Mucosa of descending colon (tissue), 3 donors: ENCODE data around the gene TBL1XR1. TPM values are rescaled to one million over a fixed set of nuclear protein-coding genes. Genes with fewer than 3 reads are reported as not detected.

Experiments used
- ATAC-seq: fragments of 200-7000 bp; cut with Tn5 transposase; one replicate; pipeline ENCODE4 v1.9.1; 2020; ENCODE audit warnings: mild to moderate bottlenecking, moderate library complexity
- DNase-seq, 3 donors: peaks; one replicate each; pipeline ENCODE4 v3.0.0-alpha.2; 2020
- H3K36me3 ChIP-seq: fragments of 200-600 bp; one replicate; pipeline ENCODE4 v1.8.0; 2021; ENCODE audit warnings: low read depth, mild to moderate bottlenecking
- H3K4me1 ChIP-seq: fragments of 200-600 bp; one replicate; pipeline ENCODE4 v1.8.0; 2021; ENCODE audit warnings: low read depth, mild to moderate bottlenecking
- H3K4me3 ChIP-seq: fragments of 200-600 bp; one replicate; pipeline ENCODE4 v1.8.0; 2021; ENCODE audit warnings: mild to moderate bottlenecking
- H3K9me3 ChIP-seq: fragments of 200-600 bp; one replicate; pipeline ENCODE4 v1.8.0; 2021; ENCODE audit warnings: mild to moderate bottlenecking
- CTCF ChIP-seq: fragments of 200-600 bp; IDR thresholded peaks from one replicate; pipeline ENCODE4 v1.8.0; 2022; ENCODE audit warnings: antibody characterized with exemption, mild to moderate bottlenecking
- intact Hi-C, 2 donors: fragments of 100-400 bp; cut with DNase I in 1 of 2; cut with micrococcal nuclease in 1 of 2; formaldehyde crosslinking; loops; one replicate each; pipeline versions ENCODE4 v1.11.0 to v1.11.1; 2022; cut with DNase I, micrococcal nuclease
- total RNA-seq, 3 donors: library from RNA; stranded (reverse); fragmentation: NEBNext Ultra II Directional in 2 of 3; extraction: Animal tissue kit (Norgen Biotek cat#: 25700) in 2 of 3; gene quantifications; one replicate each; pipeline versions ENCODE4 v1.2.1 to v1.2.4, GENCODE V29; 2021 to 2023
- donor health status: DM: no; HTN: no; CAD: no; lungs with moderate emphysema.
- donor health status: DM: no; HTN: no; CAD: no.
- donor health status: DM: no; HTN: yes; CAD: no.

TBL1XR1 gene
- total RNA-seq, 3 donors from 2014 or later = 175 to 200 (median 178) TPM

DNA sequence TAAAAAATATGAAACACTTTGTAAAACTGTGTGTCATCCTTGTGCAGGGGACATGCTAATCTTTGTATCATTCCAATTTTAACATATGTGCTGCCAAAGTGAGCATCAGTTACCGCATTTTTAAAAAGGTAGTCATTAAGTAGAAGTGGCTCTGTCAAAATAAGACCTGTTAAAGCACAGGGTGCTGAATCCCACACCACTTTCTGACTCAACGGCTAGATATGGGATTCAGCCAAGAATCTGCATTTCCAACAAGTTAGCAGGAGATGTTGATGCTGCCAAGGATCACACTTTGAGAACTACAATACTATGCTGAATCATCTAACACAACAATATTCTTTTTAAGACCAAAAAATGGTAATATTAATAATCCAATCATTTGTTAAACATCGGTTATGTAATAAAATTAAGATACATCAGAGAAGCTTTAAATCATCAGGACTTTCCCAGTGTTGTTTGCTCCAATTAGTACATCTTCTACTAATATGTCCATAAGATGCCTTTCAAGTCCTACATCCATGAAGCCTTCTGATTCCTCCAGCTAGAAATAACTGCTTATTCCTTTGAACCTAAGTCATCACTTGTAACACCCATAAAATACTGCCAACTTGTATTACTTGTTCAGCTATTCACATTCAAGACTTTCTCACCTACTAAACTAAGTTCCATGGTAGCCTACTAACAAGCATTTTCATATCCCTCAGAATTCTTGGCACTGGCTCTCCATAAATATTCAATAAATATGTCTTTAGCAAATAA is 71.1 kb downstream of the TBL1XR1 start:
- no peaks in the 10 kb centered on the region for H3K36me3 ChIP-seq
- no peak for ATAC-seq

GRCh38 chr3:177124882-177125281 is 72.4 kb downstream of the TBL1XR1 start:
- H3K4me1 ChIP-seq = peaks cover 36% of the 10 kb centered on the region

More for the DNA sequence above, 71.1 kb downstream of the TBL1XR1 start:
- intact Hi-C loops = no loop called here
- TF ChIP-seq CTCF = no peak
- H3K9me3 ChIP-seq = no peaks in the 10 kb centered on the region
- peaks cover 29% of the 10 kb centered on the region for H3K4me1 ChIP-seq
- no peak for DNase-seq
- no peak overlapping the region for H3K4me3 ChIP-seq

DNA sequence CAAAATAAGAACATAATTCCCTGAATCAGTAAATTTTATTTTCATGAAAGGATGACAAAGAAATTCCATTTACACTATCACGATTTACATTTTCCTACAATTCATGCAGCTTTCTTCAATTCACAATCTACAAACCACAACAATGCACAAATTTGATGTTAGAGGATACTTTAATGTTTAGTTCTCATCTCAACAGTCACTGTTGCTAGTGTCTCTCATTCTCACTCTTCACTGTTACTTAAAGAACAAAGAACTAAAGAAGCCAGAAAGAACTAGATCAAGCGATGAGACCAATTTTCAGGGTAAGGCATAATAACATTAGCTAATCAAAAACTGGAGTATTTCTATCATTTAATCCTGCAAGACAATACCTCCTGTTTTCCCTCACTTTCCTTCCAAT is 73.5 kb downstream of the TBL1XR1 start:
- TF ChIP-seq CTCF = no peak
- intact Hi-C loops = no loop called here
- H3K36me3 ChIP-seq = no peaks in the 10 kb centered on the region
- H3K4me3 ChIP-seq = no peak overlapping the region
- DNase-seq = no peak
- H3K4me1 ChIP-seq = peaks cover 29% of the 10 kb centered on the region
- H3K9me3 ChIP-seq = no peaks in the 10 kb centered on the region
- no peak for ATAC-seq

More at GRCh38 chr3:177124882-177125281, 72.4 kb downstream of the TBL1XR1 start:
- TF ChIP-seq CTCF = no peak
- no peak overlapping the region for H3K4me3 ChIP-seq
- DNase-seq (no peak), ATAC-seq (no peak)
- no peaks in the 10 kb centered on the region for H3K36me3 ChIP-seq
- intact Hi-C loops = no loop called here
- H3K9me3 ChIP-seq = no peaks in the 10 kb centered on the region

DNA sequence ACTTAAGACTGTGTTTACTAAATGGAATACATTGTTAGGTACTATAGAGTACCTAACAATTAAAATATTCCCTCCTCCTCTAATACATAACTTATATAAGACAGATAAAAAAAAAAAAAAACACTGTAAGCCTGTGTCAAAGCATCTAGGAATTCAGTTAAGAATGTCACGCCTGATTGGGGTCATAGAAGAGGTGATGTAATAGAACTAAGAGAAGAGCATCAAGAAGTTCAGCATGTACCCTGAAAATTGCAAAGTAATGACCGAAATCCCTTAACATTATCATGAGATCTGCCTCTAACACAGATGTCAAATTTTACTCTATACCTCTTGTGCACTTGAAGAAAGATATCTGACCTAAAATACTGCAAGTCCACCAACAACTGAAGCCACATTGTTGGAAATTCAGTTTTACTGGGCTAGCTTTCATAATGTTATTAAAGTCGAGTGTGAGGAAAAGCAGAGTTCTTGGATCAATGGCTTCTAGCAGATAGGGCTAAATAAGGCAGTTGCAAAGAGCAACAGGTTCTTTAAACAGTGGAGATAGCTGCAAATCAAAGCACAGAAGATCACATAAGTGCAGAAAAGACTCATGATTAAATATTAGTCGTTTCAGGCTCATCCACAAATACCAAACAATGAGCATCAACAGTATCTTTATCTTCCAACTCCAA is 75.0 kb downstream of the TBL1XR1 start:
- no peak for ATAC-seq
- intact Hi-C loops = no loop called here
- TF ChIP-seq CTCF = no peak
- peaks cover 21% of the 10 kb centered on the region for H3K4me1 ChIP-seq
- H3K4me3 ChIP-seq = no peak overlapping the region
- H3K9me3 ChIP-seq = no peaks in the 10 kb centered on the region
- no peaks in the 10 kb centered on the region for H3K36me3 ChIP-seq
- no peak for DNase-seq

- intact Hi-C loops = no loop called here
- DNase-seq = no peak
- H3K9me3 ChIP-seq = no peaks in the 10 kb centered on the region
- H3K4me1 ChIP-seq = peaks cover 12% of the 10 kb centered on the region
- peak; percentile 19 for ATAC-seq
- no peak for TF ChIP-seq CTCF
- H3K4me3 ChIP-seq = no peak overlapping the region
- no peaks in the 10 kb centered on the region for H3K36me3 ChIP-seq
Observed at GRCh38 chr3:177119829-177120228, 77.5 kb downstream of the TBL1XR1 start.
